Uterus (tissue), 2 donors: Measurements from ENCODE around the gene WDR49.

ENCODE experiments used
- CTCF ChIP-seq, 4 experiments: fragments of 200-600 bp in 2 of 4; fragments of 450-650 bp in 2 of 4; sonication (generic) in 2 of 4; IDR thresholded peaks; one replicate each; pipeline ENCODE4 v1.5.1; 2016 to 2019; ENCODE audit warnings: antibody characterized with exemption in 4 of 4, mild to moderate bottlenecking in 2 of 4, moderate library complexity in 1 of 4
- POLR2A ChIP-seq, 2 donors: fragments of 450-650 bp; IDR thresholded peaks; one replicate each; pipeline ENCODE4 v1.6.1; 2016; ENCODE audit warnings: antibody characterized with exemption in 2 of 2, mild to moderate bottlenecking in 1 of 2, moderate library complexity in 1 of 2

GRCh38 chr3:167484551-167484950, 169.2 kb downstream of the WDR49 start:
- TF ChIP-seq POLR2A (IDR thresholded peaks at IDR 0.05) (no peak), CTCF (IDR thresholded peaks at IDR 0.05) (no peak)
